Endothelial cell of umbilical vein (primary cell): ENCODE data around the gene PVR. TPM values are rescaled to one million over a fixed set of nuclear protein-coding genes. Genes with fewer than 3 reads are reported as not detected.

Source experiments
- BruUV-seq: library from RNA; stranded (reverse); fragments of 400-500 nt; replicated peaks from 2 replicates; lab custom pipeline; 2021; lab: Mats Ljungman, UMichigan
- CTCF ChIA-PET: fragments of 300-600, 350-600 bp; sonication (Branson Sonifier 250); formaldehyde crosslinking; loops from one replicate; lab custom pipeline; 2021; ENCODE audit warnings: antibody characterized with exemption, inconsistent platforms; lab: Charles Lee
- POLR2A ChIA-PET: fragments of 300-600, 350-600 bp; sonication (Branson Sonifier 250); formaldehyde crosslinking; loops from one replicate; lab custom pipeline; 2021; ENCODE audit warnings: antibody characterized with exemption, inconsistent platforms; lab: Charles Lee
- DNase-seq: peaks from one replicate; pipeline ENCODE4 v3.0.0-alpha.2; 2011; ENCODE audit warnings: low read depth, low spot score
- FAIRE-seq: peaks from 2 replicates; lab custom pipeline; 2011; peaks lifted over from hg19 to GRCh38; lab: Jason Lieb, UNC
- H2AFZ ChIP-seq: 2 replicates; pipeline ENCODE4 v1.6.0; 2012; ENCODE audit warnings: low read depth, low read length, control low read depth, inconsistent platforms
- H3K27ac ChIP-seq: 2 replicates; pipeline ENCODE4 v1.5.1; 2011; ENCODE audit warnings: low read depth, mild to moderate bottlenecking, control low read depth, low read length, moderate library complexity; ENCODE audit not compliant: insufficient read depth
- H3K27me3 ChIP-seq, 2 experiments: 2 replicates each; pipeline versions ENCODE4 v1.6.0 to v1.6.1; 2011; ENCODE audit warnings: low read length in 2 of 2, mixed read lengths in 1 of 2; ENCODE audit not compliant: control insufficient read depth in 2 of 2, insufficient read depth in 2 of 2
- H3K36me3 ChIP-seq, 2 experiments: 2 replicates in 1 of 2; 3 replicates in 1 of 2; pipeline ENCODE4 v1.5.1; 2011; ENCODE audit warnings: low read length in 2 of 2, mild to moderate bottlenecking in 1 of 2, moderate library complexity in 1 of 2; ENCODE audit not compliant: control insufficient read depth in 2 of 2, insufficient read depth in 2 of 2; ENCODE audit errors: extremely low read depth in 1 of 2
- H3K4me1 ChIP-seq: 3 replicates; pipeline ENCODE4 v1.5.1; 2011; ENCODE audit warnings: mild to moderate bottlenecking, low read length; ENCODE audit not compliant: control insufficient read depth, insufficient read depth; ENCODE audit errors: extremely low read depth
- H3K4me2 ChIP-seq: 2 replicates; pipeline ENCODE4 v1.6.1; 2011; ENCODE audit warnings: low read length, control low read depth, mixed read lengths; ENCODE audit not compliant: insufficient read depth
- H3K4me3 ChIP-seq, 3 experiments: fragments of 200-600 bp in 1 of 3; sonication (generic), shearing (Covaris generic) in 1 of 3; replicated peaks in 1 of 3; 2 replicates each; pipeline ENCODE4 v1.5.1; 2011 to 2016; ENCODE audit warnings: control low read depth in 3 of 3, low read length in 3 of 3, mild to moderate bottlenecking in 2 of 3, inconsistent platforms in 1 of 3, low read depth in 1 of 3, moderate library complexity in 1 of 3; ENCODE audit not compliant: insufficient read depth in 1 of 3
- H3K79me2 ChIP-seq: 2 replicates; pipeline ENCODE4 v1.6.0; 2012; ENCODE audit warnings: low read length, inconsistent platforms; ENCODE audit not compliant: control insufficient read depth, insufficient read depth
- H3K9ac ChIP-seq: replicated peaks from 2 replicates; pipeline ENCODE3; 2011; ENCODE audit warnings: low read length, control low read depth; ENCODE audit not compliant: insufficient read depth; ENCODE audit errors: extremely low read depth
- H3K9me1 ChIP-seq: replicated peaks from 3 replicates; pipeline ENCODE4 v1.6.0; 2011; ENCODE audit warnings: mild to moderate bottlenecking, low read length; ENCODE audit not compliant: control insufficient read depth, insufficient read depth; ENCODE audit errors: extremely low read depth
- H3K9me3 ChIP-seq: replicated peaks from 2 replicates; pipeline ENCODE4 v1.5.1; 2012; ENCODE audit warnings: low read length, inconsistent platforms; ENCODE audit not compliant: control insufficient read depth, insufficient read depth
- H4K20me1 ChIP-seq: replicated peaks from 2 replicates; pipeline ENCODE3; 2011; ENCODE audit warnings: mild to moderate bottlenecking, low read length; ENCODE audit not compliant: control insufficient read depth, insufficient read depth; ENCODE audit errors: extremely low read depth
- CTCF ChIP-seq, 2 donors: IDR thresholded peaks; 1 replicate in 1 of 2; 2 replicates in 1 of 2; pipeline ENCODE4 v1.5.1; 2011; ENCODE audit warnings: low read length in 2 of 2, mild to moderate bottlenecking in 2 of 2, moderate library complexity in 2 of 2, control low read depth in 1 of 2, inconsistent platforms in 1 of 2, low read depth in 1 of 2; ENCODE audit not compliant: insufficient read depth in 1 of 2; ENCODE audit errors: extremely low read depth in 1 of 2
- GATA2 ChIP-seq: IDR thresholded peaks from 2 replicates; pipeline ENCODE4 v1.7.0; 2011; ENCODE audit warnings: low read depth, mild to moderate bottlenecking, moderate library complexity, mixed read lengths, low read length; ENCODE audit not compliant: insufficient read length, insufficient read depth
- JUN ChIP-seq: IDR thresholded peaks from 2 replicates; pipeline ENCODE4 v1.6.1; 2011; ENCODE audit warnings: borderline replicate concordance, low read depth; ENCODE audit not compliant: insufficient read length, insufficient read depth
- MAX ChIP-seq: IDR thresholded peaks from 2 replicates; pipeline ENCODE4 v1.6.1; 2011; ENCODE audit not compliant: insufficient read depth, insufficient read length
- POLR2A ChIP-seq: IDR thresholded peaks from 2 replicates; pipeline ENCODE4 v1.6.1; 2012; ENCODE audit warnings: low read depth, mild to moderate bottlenecking, control low read depth, low read length
- POLR2AphosphoS5 ChIP-seq: IDR thresholded peaks from 2 replicates; pipeline ENCODE4 v1.6.1; 2012; ENCODE audit warnings: low read depth, mild to moderate bottlenecking, control low read depth, low read length, moderate library complexity; ENCODE audit not compliant: insufficient read depth
- dilution Hi-C: fragments of 300-500 bp; cut with MboI; formaldehyde crosslinking; loops from one replicate; pipeline ENCODE4 v1.15.0; 2019; ENCODE audit warnings: low sequenced_read_pairs; ENCODE audit not compliant: extremely low pct_ligation_motif_present
- intact Hi-C: fragments of 100-400 bp; cut with micrococcal nuclease; formaldehyde crosslinking; loops from one replicate; pipeline ENCODE4 v1.10.0; 2022
- polyA plus RNA-seq, 4 experiments: library from polyadenylated mRNA; depleted of rRNA in 3 of 4; stranded (reverse) in 3 of 4; unstranded in 1 of 4; fragments of >200 nt; gene quantifications; 2 replicates each; pipeline versions ENCODE4 v1.2.1 to v1.2.3, GENCODE V29; 2011 to 2012; ENCODE audit warnings: missing spikeins in 1 of 4
- total RNA-seq: library from RNA; stranded (reverse); gene quantifications from 2 replicates; pipeline ENCODE4 v1.2.3, GENCODE V29; 2021

PVR gene
- total and polyA plus RNA-seq, 2 donors (not counting 3 experiments of a cell fraction or from before 2014, with no cell fraction given), result 133 to 226 TPM

- DNase-seq (no peak), FAIRE-seq (no peak)
- no peaks in the 10 kb centered on the region for H3K27me3 ChIP-seq
- BruUV-seq, result no TSS peak
- CTCF ChIA-PET, result interaction anchor here (0.7 to 2.3 kb wide), 5 partner anchors 18 to 49 kb away, joined by 3 to 12 read pairs (median 6); partner anchors contain the start of gene PVR
- H4K20me1 ChIP-seq, result no peaks in the 10 kb centered on the region
- peaks cover 56% of the 10 kb centered on the region for H3K4me1 ChIP-seq
- H3K9me3 ChIP-seq, result no peaks in the 10 kb centered on the region
- H3K27ac ChIP-seq, result peak overlapping the region; percentile 93
- H2AFZ ChIP-seq, result no peak overlapping the region
- POLR2A ChIA-PET, result interaction anchor here (1.1 to 1.2 kb wide), 3 partner anchors 18 to 36 kb away, joined by 4 to 8 read pairs (median 7); partner anchors contain the start of gene PVR
- no peaks in the 10 kb centered on the region for H3K9me1 ChIP-seq
- dilution Hi-C loops, result no loop called here
- no peak for TF ChIP-seq JUN
- TF ChIP-seq POLR2AphosphoS5, result no peak
- no peak for TF ChIP-seq POLR2A
- no peak for TF ChIP-seq MAX
- no peak for TF ChIP-seq GATA2
- no peak for TF ChIP-seq CTCF (IDR thresholded peaks at IDR 0.05; ENCODE audit: extremely low read depth in 1 of 2, insufficient read depth in 1 of 2, low read depth in 1 of 2, low read length in 2 of 2)
- H3K9ac ChIP-seq, result peak overlapping the region; percentile 43
- H3K4me2 ChIP-seq, result peak overlapping the region; percentile 42
- no peak overlapping the region for H3K4me3 ChIP-seq
- intact Hi-C loops, result loop anchor here (1.0 kb wide), 5 partner anchors 18 to 77 kb away; partner anchors contain the start of gene PVR
- H3K79me2 ChIP-seq, result no peaks in the 10 kb centered on the region
- H3K36me3 ChIP-seq, result no peaks in the 10 kb centered on the region
Observed at GRCh38 chr19:44607917-44608316, 35.8 kb upstream of the PVR start.
